Stomach (tissue), 4 donors: ENCODE data around the gene RAB31.

Experiments used
- EP300 ChIP-seq: sonication (generic); formaldehyde crosslinking; IDR thresholded peaks from one replicate; pipeline ENCODE4 v1.6.1; 2017; ENCODE audit warnings: antibody characterized with exemption
- POLR2AphosphoS5 ChIP-seq, 3 donors: sonication (generic); formaldehyde crosslinking; IDR thresholded peaks; one replicate each; pipeline ENCODE4 v1.6.1; 2016; ENCODE audit warnings: antibody characterized with exemption in 3 of 3
- TF ChIP-seq, protein P1 (sequence below), 7 experiments: fragments of 450-650 bp in 4 of 7; fragments of 200-600 bp in 3 of 7; sonication (generic) in 3 of 7; IDR thresholded peaks; one replicate each; pipeline ENCODE4 v1.5.1; 2016 to 2019; ENCODE audit warnings: antibody characterized with exemption in 7 of 7, control low read depth in 2 of 7, mild to moderate bottlenecking in 1 of 7

- TF ChIP-seq, protein P1, sequence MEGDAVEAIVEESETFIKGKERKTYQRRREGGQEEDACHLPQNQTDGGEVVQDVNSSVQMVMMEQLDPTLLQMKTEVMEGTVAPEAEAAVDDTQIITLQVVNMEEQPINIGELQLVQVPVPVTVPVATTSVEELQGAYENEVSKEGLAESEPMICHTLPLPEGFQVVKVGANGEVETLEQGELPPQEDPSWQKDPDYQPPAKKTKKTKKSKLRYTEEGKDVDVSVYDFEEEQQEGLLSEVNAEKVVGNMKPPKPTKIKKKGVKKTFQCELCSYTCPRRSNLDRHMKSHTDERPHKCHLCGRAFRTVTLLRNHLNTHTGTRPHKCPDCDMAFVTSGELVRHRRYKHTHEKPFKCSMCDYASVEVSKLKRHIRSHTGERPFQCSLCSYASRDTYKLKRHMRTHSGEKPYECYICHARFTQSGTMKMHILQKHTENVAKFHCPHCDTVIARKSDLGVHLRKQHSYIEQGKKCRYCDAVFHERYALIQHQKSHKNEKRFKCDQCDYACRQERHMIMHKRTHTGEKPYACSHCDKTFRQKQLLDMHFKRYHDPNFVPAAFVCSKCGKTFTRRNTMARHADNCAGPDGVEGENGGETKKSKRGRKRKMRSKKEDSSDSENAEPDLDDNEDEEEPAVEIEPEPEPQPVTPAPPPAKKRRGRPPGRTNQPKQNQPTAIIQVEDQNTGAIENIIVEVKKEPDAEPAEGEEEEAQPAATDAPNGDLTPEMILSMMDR (IDR thresholded peaks at IDR 0.05), result no peak
- no peak for TF ChIP-seq EP300
- TF ChIP-seq POLR2AphosphoS5 (IDR thresholded peaks at IDR 0.05), result no peak
These were observed 203.1 kb downstream of the RAB31 start for GRCh38 chr18:9911226-9911625.
